HepG2 (cell line): ENCODE results near the gene PDE6C. TPM values are rescaled to one million over a fixed set of nuclear protein-coding genes. Genes with fewer than 3 reads are reported as not detected.

Experiments used
- MTF1 ChIP-seq: sonication (generic); formaldehyde crosslinking; IDR thresholded peaks from 2 replicates; pipeline ENCODE4 v1.5.0; 2020; ENCODE audit warnings: missing genetic modification reagents
- NFKB2 ChIP-seq: sonication (generic); formaldehyde crosslinking; IDR thresholded peaks from 2 replicates; pipeline ENCODE4 v1.4.0; 2020; ENCODE audit warnings: missing genetic modification reagents, borderline replicate concordance
- RXRB ChIP-seq: IDR thresholded peaks from 2 replicates; pipeline ENCODE4 v1.6.1; 2016; ENCODE audit warnings: borderline replicate concordance, missing genetic modification reagents, missing compliant biosample characterization
- SALL1 ChIP-seq: sonication (generic); formaldehyde crosslinking; IDR thresholded peaks from 2 replicates; pipeline ENCODE4 v1.8.0; 2022; ENCODE audit warnings: mild to moderate bottlenecking, missing genetic modification reagents
- TBX2 ChIP-seq: sonication (generic); formaldehyde crosslinking; IDR thresholded peaks from 2 replicates; pipeline ENCODE4 v1.5.0; 2020; ENCODE audit warnings: missing genetic modification reagents, mild to moderate bottlenecking, borderline replicate concordance
- ZC3H4 ChIP-seq: sonication (generic); formaldehyde crosslinking; IDR thresholded peaks from 2 replicates; pipeline ENCODE4 v1.4.0; 2020; ENCODE audit warnings: missing genetic modification reagents, borderline replicate concordance
- ZNF180 ChIP-seq: sonication (generic); formaldehyde crosslinking; IDR thresholded peaks from 2 replicates; pipeline ENCODE4 v1.4.0; 2020; ENCODE audit warnings: low read depth, missing genetic modification reagents, borderline replicate concordance
- ZNF205 ChIP-seq: IDR thresholded peaks from 2 replicates; pipeline ENCODE4 v1.6.1; 2018; ENCODE audit warnings: missing biosample characterization, missing genetic modification reagents
- ZNF260 ChIP-seq: sonication (generic); formaldehyde crosslinking; IDR thresholded peaks from 2 replicates; pipeline ENCODE4 v1.4.0; 2020; ENCODE audit warnings: missing genetic modification reagents, low read depth, mild to moderate bottlenecking, borderline replicate concordance
- ZNF367 ChIP-seq: sonication (generic); formaldehyde crosslinking; IDR thresholded peaks from 2 replicates; pipeline ENCODE4 v1.4.0; 2020; ENCODE audit warnings: missing genetic modification reagents, borderline replicate concordance
- ZNF569 ChIP-seq: sonication (generic); formaldehyde crosslinking; IDR thresholded peaks from 2 replicates; pipeline ENCODE4 v1.5.0; 2020; ENCODE audit warnings: mild to moderate bottlenecking, missing genetic modification reagents, moderate library complexity, borderline replicate concordance
- ZNF816 ChIP-seq: sonication (generic); formaldehyde crosslinking; IDR thresholded peaks from 2 replicates; pipeline ENCODE4 v1.8.0; 2022; ENCODE audit warnings: missing genetic modification reagents, mild to moderate bottlenecking, borderline replicate concordance
- polyA plus RNA-seq, 8 experiments: library from polyadenylated mRNA; depleted of rRNA in 3 of 8; stranded (reverse) in 7 of 8; unstranded in 1 of 8; fragments of >200 nt; fragmentation: Illumina TruSeq in 4 of 8; extraction: Trizol in 4 of 8; gene quantifications; 2 replicates each; pipeline versions ENCODE4 v1.2.1 to v1.2.3, GENCODE V29; 2011 to 2016; ENCODE audit warnings: low read depth in 4 of 8, missing spikeins in 1 of 8, mixed read lengths in 1 of 8; ENCODE audit not compliant: insufficient read depth in 1 of 8
- total RNA-seq, 5 experiments: library from RNA; depleted of rRNA; stranded (reverse); fragments of >200 nt; fragmentation: Illumina TruSeq; extraction: Trizol; gene quantifications; 2 replicates each; pipeline ENCODE4 v1.2.3, GENCODE V29; 2016; ENCODE audit warnings: low read depth in 1 of 5
- TF ChIP-seq, protein P1 (sequence below): IDR thresholded peaks from 2 replicates; pipeline ENCODE4 v1.4.0; 2020; ENCODE audit warnings: mild to moderate bottlenecking, missing genetic modification reagents
- TF ChIP-seq, protein P2 (sequence below): sonication (generic); formaldehyde crosslinking; IDR thresholded peaks from 2 replicates; pipeline ENCODE4 v1.4.0; 2020; ENCODE audit warnings: missing genetic modification reagents, borderline replicate concordance
- TF ChIP-seq, protein P3 (sequence below): sonication (generic); formaldehyde crosslinking; IDR thresholded peaks from 2 replicates; pipeline ENCODE4 v1.8.1; 2023; ENCODE audit warnings: mild to moderate bottlenecking, missing genetic modification reagents
- TF ChIP-seq, protein P4 (sequence below): IDR thresholded peaks from 2 replicates; pipeline ENCODE4 v1.6.1; 2016; ENCODE audit warnings: missing biosample characterization, missing genetic modification reagents, low read depth
- TF ChIP-seq, protein P5 (sequence below): sonication (generic); formaldehyde crosslinking; IDR thresholded peaks from 2 replicates; pipeline ENCODE4 v1.5.1; 2020; ENCODE audit warnings: mild to moderate bottlenecking, missing genetic modification reagents

Gene PDE6C
- total and polyA plus RNA-seq, 2 of the 13 experiments (the other 11 are each of a cell fraction or from before 2014, with no cell fraction given) = 0.64 TPM; not detected in 1

DNA sequence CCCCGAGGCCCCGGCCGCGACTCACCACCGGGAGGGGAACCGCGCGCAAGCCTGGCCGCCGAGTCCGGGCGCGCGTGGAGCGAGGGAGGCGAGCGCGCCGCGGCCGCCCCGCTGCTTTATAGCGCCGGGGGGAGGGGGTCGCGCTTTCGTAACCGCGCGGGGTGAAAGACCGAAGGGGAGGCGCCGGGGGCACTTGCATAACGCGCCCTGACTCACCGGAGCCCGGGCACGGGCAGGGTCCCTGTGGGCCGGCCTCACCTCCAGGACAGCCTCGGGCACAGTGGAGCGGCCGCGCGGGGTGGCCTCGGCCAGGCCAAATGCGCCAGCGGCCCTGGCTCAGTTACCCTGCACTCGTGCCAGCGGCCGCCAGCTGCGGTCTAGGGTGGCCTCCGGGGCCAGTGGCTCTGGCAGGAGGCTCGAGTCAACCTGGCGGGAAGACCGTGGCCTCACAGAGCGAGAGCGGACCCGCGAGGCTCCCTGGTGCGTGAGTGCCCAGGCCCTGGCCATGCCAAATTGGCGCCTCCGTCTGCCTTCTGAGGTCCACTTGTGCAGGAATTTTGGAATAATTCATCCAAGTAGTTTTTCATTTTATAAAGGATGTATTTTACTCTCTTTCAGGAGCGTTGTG is 11.1 kb upstream of the PDE6C start, which contains the start of gene RBP4 (continued):
- no peak for TF ChIP-seq ZNF180 (CRISPR knock-in tag)
- peak; percentile 73 for TF ChIP-seq TBX2 (CRISPR knock-in tag)
- peak; percentile 87 for TF ChIP-seq ZNF816 (CRISPR knock-in tag)
- TF ChIP-seq NFKB2 (CRISPR knock-in tag) = peak; percentile 68; the same call in 1 of the 2 replicates
- TF ChIP-seq, protein P1, sequence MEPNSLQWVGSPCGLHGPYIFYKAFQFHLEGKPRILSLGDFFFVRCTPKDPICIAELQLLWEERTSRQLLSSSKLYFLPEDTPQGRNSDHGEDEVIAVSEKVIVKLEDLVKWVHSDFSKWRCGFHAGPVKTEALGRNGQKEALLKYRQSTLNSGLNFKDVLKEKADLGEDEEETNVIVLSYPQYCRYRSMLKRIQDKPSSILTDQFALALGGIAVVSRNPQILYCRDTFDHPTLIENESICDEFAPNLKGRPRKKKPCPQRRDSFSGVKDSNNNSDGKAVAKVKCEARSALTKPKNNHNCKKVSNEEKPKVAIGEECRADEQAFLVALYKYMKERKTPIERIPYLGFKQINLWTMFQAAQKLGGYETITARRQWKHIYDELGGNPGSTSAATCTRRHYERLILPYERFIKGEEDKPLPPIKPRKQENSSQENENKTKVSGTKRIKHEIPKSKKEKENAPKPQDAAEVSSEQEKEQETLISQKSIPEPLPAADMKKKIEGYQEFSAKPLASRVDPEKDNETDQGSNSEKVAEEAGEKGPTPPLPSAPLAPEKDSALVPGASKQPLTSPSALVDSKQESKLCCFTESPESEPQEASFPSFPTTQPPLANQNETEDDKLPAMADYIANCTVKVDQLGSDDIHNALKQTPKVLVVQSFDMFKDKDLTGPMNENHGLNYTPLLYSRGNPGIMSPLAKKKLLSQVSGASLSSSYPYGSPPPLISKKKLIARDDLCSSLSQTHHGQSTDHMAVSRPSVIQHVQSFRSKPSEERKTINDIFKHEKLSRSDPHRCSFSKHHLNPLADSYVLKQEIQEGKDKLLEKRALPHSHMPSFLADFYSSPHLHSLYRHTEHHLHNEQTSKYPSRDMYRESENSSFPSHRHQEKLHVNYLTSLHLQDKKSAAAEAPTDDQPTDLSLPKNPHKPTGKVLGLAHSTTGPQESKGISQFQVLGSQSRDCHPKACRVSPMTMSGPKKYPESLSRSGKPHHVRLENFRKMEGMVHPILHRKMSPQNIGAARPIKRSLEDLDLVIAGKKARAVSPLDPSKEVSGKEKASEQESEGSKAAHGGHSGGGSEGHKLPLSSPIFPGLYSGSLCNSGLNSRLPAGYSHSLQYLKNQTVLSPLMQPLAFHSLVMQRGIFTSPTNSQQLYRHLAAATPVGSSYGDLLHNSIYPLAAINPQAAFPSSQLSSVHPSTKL (CRISPR knock-in tag) = peak; percentile 85
- 0 out of 2 replicates have a peak, but pooled peaks have one; percentile 27 for TF ChIP-seq MTF1 (CRISPR knock-in tag)
- TF ChIP-seq ZNF205 (CRISPR knock-in tag) = peak; percentile 59
- TF ChIP-seq, protein P2, sequence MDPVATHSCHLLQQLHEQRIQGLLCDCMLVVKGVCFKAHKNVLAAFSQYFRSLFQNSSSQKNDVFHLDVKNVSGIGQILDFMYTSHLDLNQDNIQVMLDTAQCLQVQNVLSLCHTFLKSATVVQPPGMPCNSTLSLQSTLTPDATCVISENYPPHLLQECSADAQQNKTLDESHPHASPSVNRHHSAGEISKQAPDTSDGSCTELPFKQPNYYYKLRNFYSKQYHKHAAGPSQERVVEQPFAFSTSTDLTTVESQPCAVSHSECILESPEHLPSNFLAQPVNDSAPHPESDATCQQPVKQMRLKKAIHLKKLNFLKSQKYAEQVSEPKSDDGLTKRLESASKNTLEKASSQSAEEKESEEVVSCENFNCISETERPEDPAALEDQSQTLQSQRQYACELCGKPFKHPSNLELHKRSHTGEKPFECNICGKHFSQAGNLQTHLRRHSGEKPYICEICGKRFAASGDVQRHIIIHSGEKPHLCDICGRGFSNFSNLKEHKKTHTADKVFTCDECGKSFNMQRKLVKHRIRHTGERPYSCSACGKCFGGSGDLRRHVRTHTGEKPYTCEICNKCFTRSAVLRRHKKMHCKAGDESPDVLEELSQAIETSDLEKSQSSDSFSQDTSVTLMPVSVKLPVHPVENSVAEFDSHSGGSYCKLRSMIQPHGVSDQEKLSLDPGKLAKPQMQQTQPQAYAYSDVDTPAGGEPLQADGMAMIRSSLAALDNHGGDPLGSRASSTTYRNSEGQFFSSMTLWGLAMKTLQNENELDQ (CRISPR knock-in tag) = no peak
- 0 out of 2 replicates have a peak, but pooled peaks have one; percentile 21 for TF ChIP-seq ZNF569 (CRISPR knock-in tag)
- TF ChIP-seq SALL1 (CRISPR knock-in tag) = peak; percentile 95
- TF ChIP-seq, protein P3, sequence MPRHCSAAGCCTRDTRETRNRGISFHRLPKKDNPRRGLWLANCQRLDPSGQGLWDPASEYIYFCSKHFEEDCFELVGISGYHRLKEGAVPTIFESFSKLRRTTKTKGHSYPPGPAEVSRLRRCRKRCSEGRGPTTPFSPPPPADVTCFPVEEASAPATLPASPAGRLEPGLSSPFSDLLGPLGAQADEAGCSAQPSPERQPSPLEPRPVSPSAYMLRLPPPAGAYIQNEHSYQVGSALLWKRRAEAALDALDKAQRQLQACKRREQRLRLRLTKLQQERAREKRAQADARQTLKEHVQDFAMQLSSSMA (CRISPR knock-in tag) = peak; percentile 66; the same call in 1 of the 2 replicates
- TF ChIP-seq, protein P4, sequence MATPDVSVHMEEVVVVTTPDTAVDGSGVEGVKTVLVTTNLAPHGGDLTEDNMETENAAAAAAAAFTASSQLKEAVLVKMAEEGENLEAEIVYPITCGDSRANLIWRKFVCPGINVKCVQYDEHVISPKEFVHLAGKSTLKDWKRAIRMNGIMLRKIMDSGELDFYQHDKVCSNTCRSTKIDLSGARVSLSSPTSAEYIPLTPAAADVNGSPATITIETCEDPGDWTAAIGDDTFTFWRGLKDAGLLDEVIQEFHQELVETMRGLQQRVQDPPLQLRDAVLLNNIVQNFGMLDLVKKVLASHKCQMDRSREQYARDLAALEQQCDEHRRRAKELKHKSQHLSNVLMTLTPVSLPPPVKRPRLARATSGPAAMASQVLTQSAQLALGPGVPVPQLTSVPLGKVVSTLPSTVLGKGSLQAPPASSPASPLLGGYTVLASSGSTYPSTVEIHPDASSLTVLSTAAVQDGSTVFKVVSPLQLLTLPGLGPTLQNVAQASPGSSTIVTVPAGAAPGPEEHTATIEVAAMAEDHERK (CRISPR knock-in tag) = no peak
- no peak for TF ChIP-seq ZNF260 (CRISPR knock-in tag)
- TF ChIP-seq RXRB = peak; percentile 91
- TF ChIP-seq, protein P5, sequence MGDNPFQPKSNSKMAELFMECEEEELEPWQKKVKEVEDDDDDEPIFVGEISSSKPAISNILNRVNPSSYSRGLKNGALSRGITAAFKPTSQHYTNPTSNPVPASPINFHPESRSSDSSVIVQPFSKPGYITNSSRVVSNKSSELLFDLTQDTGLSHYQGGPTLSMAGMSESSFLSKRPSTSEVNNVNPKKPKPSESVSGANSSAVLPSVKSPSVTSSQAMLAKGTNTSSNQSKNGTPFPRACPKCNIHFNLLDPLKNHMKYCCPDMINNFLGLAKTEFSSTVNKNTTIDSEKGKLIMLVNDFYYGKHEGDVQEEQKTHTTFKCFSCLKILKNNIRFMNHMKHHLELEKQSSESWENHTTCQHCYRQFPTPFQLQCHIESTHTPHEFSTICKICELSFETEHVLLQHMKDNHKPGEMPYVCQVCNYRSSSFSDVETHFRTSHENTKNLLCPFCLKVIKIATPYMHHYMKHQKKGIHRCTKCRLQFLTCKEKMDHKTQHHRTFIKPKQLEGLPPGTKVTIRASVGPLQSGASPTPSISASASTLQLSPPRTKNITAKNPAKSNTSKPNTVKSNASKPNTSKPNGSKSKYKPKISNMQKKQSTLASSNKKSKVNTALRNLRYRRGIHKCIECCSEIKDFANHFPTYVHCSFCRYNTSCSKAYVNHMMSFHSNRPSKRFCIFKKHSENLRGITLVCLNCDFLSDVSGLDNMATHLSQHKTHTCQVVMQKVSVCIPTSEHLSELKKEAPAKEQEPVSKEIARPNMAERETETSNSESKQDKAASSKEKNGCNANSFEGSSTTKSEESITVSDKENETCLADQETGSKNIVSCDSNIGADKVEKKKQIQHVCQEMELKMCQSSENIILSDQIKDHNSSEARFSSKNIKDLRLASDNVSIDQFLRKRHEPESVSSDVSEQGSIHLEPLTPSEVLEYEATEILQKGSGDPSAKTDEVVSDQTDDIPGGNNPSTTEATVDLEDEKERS (CRISPR knock-in tag) = peak; percentile 62; the same call in 1 of the 2 replicates
- TF ChIP-seq ZNF367 (CRISPR knock-in tag) = no peak
- no peak for TF ChIP-seq ZC3H4 (CRISPR knock-in tag)
